ENCODE data around the gene CTNND1.
A peak's percentile ranks its signal among the peaks of the same experiment; 100 is the strongest.
"Not testable (repeated sequence)": the region's sequence is repeated elsewhere in the genome, so short reads cannot be mapped to it uniquely, and the experiment has no call there.

The CTNND1 gene

DNA sequence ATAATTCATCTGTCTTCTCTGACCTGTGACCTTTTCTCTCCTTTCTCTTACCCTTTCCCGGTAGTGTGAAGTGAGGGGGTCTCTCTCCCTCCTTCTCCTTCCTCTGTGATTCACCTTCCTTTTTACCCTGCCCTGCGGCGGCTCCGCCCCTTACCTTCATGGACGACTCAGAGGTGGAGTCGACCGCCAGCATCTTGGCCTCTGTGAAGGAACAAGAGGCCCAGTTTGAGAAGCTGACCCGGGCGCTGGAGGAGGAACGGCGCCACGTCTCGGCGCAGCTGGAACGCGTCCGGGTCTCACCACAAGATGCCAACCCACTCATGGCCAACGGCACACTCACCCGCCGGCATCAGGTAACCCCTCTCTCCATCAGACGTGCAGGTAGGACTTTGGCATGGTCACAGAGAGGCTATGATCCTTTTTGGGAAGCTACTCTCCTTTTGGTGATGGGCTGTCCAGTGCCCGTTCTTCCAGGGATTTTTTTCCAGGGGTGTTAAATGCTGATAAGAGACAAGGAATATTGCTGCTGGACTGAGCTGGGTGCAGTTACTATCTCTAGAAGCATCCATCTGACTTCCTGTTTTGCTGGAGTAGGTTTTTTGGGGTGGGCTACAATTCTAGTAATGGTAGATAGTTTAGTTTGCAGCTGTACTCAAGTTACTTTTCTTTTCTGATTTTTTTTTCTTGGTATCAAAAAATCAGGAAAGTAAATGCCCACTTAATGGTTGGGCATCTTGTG is 29.9 kb downstream of the CTNND1 start:
- no peak for DNase-seq (ENCODE audit: low spot score)

- peak; percentile 93 for DNase-seq (ENCODE audit: low spot score)
These were observed 30.5 kb downstream of the CTNND1 start for GRCh38 chr11:57792060-57792541.

DNA sequence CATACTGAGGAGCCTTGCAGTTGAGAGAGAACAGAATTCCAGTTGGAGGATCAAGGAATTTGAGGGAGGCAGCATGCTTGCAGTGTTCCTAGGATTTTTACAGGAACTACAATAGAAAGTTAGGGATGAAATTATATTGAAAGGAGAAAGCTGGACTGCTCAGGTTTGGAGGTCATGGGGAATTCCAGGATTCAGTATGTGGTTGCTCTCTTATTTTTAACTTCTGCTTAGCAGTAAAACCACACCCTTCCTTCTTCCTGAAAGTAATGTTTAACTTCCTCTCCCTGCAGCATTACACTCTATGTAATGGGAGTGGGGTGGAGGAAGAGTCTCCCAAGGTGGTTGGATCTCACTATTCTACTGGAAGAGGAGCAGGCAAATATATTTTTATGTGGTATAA is 31.3 kb downstream of the CTNND1 start:
- peak; percentile 31 for DNase-seq (ENCODE audit: low spot score)

DNA sequence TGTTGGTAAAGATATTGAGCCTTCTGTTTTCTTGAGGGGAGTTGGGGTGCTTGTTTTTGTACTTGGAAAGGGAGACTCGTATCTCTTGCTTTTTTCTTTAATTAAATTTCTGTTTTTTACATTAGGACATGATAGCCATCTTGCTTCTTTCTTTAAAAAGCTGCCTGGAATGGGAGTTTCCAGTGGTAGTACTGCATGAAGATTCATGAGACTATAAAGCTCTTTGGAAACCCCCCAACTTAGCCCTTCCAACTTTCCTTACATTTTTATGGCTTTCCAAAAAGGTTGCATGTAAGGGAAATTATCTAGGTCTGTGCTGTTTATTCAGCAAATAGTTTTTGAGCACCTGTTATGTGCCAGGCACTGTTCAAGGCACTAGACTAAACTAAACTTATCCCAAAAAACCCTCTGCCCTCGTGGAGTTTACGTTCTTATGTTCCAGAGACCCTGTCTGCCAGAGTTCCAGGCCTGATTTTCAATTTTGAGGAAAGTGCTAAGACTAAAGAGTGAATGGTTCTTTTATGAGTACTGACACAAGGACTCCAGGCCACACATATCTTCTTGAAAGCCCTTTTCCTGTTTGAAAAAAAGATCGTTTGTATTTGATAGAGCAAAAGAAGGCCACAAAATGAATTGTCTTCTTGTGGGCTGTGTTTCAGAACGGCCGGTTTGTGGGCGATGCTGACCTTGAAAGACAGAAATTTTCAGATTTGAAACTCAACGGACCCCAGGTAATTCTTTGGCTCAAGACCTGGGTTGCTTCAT is 31.9 kb downstream of the CTNND1 start:
- DNase-seq (ENCODE audit: low spot score) = no peak

DNA sequence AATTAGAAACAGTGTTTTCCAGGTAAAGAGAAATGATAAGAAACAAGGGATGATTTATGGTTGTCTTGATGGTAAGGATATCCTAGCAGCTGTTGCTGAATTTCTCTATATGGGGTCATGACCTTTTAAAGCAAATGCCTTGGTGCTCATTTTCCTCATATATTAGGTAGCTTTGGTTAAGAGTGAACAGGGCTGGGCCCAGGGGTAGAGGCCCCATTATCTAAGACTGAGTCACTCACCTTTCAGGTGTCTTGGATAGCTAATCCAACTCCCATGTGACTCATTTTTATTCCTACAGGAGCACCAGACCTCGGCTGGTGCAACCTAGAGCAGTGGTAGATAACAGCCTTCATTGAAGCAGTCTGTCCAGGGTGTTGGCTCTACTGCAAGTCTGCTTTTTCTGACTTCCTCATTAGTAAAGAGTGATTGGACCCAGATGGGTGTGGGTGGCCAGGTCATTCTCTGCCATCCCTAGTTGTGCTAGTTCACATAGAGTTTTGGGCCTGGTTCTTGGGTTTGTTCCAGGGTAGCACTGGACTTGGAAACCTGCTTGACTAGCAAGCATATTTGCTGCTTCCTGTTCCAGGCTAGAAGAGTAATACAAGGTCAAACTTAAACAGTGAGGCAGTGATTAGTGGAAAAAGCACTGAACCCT is 37.4 kb downstream of the CTNND1 start:
- DNase-seq (ENCODE audit: low spot score) = no peak

GRCh38 chr11:57800444-57801182 is 39.0 kb downstream of the CTNND1 start:
- peak; percentile 66 for DNase-seq (ENCODE audit: low spot score)

DNA sequence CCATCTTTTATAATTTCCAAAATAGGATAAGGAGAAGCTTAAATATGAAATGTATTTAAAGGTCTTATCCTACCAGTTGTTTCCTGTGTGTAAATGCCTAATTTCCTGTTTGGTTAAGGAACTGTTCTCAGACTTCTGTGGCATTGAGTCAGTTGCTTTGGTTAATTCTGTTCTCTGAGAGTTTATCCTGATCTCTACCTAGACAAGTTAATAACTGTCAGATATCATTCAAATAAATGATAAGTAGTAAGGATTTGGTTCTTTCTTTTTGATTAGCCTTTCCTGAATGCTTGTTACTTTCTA is 39.5 kb downstream of the CTNND1 start:
- no peak for DNase-seq (ENCODE audit: low spot score)

DNA sequence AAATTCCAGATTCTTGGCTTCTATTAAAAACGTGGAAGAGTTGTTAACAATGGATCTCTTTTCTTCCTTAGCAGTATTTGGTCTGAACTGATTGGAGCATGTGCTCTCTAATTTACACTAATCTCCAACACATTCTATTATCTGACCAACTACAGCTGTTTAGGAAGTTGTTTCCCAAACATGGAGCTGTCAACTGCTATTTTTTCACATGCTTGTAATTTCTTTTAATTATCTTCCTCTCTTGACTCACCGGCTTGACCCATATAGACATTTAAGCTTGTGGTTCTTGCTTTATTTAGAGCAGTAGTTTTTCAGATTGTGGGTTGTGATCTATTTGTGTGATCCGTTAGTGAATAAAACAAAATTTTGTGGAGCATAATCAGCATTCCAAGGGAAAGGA is 40.8 kb downstream of the CTNND1 start:
- no peak for DNase-seq (ENCODE audit: low spot score)

GRCh38 chr11:57804466-57804865 is 42.9 kb downstream of the CTNND1 start:
- DNase-seq (ENCODE audit: low spot score) = no peak

DNA sequence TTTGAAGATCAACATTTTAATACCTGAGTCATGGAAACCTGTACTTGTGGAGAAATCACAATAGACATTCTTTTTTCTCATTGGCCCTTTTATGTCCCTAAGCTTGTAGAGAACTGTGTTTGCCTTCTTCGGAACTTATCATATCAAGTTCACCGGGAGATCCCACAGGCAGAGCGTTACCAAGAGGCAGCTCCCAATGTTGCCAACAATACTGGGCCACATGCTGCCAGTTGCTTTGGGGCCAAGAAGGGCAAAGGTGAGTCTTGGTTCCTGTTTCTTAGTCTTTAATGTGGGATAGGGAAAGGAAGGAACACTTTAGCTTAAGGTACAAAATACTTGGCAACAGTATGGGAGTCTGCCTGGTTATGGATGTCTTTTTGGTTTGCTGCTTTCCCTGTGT is 44.2 kb downstream of the CTNND1 start:
- no peak for DNase-seq (ENCODE audit: low spot score)

DNA sequence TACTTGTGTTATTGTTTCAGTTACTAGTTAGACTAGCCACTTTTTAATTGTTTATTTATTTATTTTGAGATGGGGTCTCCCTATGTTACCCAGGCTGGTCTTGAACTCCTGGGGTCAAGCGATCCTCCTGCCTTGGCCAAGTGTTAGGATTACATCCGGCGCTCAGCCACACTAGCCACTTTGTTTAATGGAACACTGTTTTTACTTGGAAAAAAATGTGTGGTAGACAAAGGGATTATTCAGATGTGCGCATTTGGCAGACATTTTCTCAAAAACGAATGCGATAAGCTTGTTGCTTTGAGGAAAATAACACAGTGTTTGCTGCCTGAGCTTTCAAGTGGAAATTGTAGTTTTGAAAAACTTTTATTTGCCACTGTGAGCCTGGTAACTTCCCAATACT is 51.0 kb downstream of the CTNND1 start:
- no peak for DNase-seq (ENCODE audit: low spot score)

GRCh38 chr11:57815476-57815875 is 53.9 kb downstream of the CTNND1 start:
- DNase-seq (ENCODE audit: low spot score) = no peak

DNA sequence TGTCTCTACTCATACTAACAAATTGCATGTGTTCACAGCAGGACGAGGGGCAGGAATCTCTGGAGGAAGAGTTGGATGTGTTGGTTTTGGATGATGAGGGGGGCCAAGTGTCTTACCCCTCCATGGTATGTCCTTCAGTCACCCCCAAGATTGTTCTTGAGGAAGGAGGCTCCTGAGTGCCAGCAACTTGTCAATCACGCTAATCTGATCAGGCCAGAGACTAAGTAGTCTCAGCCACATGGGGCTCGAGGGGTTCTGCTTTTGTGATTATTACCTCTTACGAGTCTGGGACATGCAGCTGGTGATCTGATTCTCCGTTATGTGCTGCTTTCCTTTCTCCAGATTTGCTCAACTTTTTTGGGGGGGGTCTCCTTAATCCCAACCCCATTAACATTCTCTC is 54.3 kb downstream of the CTNND1 start:
- DNase-seq (ENCODE audit: low spot score) = no peak

DNA sequence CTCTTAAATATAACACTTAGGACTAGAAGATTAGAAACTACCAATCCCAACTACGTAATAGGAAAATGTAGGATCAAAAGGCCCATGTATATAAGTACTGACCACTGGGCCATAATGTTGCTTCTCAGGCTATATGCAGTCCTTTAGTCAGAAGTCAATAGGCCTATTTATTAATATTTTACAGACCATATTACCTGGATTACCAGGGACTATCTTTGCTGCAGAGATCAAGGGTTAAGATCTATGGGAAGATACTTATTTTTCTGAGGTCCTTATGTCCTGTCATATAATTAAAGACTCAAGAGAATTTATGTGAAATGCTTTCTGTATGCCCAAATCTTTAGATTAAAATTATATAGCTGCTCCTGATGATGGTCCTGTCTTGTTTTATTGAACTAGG is 57.2 kb downstream of the CTNND1 start:
- no peak for DNase-seq (ENCODE audit: low spot score)

DNA sequence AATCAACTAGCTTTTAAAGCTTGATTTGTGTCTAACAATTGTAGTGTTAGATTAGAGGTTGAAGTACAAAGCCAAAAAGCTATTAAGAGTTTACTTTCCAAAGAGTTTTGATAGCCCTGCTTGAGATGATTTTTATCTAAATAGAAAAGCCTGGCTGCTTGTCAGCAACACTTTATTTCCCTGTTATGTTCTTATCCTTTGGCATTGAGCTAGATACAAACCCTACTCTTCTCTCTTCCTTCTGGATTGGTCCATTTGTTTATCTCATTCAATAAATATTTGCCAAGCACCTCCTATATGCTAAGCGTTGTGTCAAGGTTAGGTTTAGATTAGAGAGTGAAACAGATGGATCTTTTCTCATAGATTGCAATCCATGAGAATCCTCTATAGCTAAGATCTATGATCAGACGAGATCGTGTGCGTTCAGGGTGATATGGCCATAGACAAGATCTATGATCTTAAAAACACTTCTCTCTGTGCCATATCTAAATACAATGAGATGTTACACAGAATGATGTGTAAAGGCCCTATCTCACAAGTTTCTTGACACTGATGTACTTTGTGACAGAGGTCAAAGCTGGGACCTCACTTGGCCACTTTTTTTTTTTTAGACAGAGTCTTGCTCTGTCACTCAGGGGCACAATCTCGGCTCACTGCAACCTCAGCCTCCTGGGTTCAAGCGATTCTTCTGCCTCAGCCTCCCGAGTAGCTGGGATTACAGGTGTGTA is 57.8 kb downstream of the CTNND1 start:
- DNase-seq (ENCODE audit: low spot score) = no peak

DNA sequence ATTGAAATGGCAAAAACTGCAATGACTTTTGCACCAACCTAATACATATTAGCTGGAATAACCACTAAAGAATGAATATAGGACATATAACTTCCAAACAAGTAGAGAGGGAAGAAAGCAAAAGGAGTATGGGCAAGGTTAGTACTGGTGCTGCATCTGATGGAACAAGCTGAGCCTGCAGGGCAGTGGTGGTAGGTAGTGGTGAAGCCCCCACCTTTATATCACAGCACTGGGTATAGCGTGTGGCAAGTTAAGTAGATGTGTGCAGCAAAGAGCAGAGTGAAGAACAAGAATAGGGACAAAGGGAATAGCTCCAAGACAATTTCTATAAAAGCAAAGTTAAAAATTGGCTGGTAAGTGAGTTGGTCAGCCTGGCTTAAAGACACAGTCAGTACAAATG is 62.3 kb downstream of the CTNND1 start:
- no peak for DNase-seq (ENCODE audit: low spot score)

GRCh38 chr11:57834852-57835251 is 73.2 kb downstream of the CTNND1 start:
- no peak for DNase-seq (ENCODE audit: low spot score)

DNA sequence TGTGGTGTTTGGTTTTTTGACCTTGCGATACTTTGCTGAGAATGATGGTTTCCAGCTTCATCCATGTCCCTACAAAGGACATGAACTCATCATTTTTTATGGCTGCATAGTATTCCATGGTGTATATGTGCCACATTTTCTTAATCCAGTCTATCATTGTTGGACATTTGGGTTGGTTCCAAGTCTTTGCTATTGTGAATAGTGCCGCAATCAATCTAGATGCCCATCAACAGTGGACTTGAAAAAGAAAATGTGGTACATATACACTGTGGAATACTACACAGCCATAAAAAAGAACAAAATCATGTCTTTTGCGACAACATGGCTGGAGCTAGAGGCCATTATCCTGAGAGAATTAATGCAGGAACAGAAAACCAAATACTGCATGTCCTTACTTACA is 77.0 kb downstream of the CTNND1 start:
- DNase-seq (ENCODE audit: low spot score) = not testable (repeated sequence)

DNA sequence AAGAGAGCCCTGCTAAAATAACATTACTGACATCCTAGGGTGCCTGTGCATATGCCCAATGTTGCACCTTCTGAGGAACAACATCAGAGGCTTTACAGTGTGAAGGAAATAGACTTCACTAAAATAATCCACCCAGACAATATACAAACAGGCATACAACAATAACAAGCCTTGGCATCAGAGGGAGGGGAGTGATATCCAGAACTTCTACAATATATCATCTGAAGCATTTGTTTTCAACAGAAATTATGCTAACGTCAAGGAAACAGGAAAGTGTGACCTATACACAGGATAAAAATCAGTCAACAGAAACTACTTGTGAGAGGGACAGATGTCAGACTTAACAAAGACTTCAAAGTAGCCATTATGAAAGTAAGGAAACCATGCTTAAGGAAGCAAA is 81.3 kb downstream of the CTNND1 start:
- DNase-seq (ENCODE audit: low spot score) = no peak

- no peak for DNase-seq (ENCODE audit: low spot score)
These were observed 106.4 kb downstream of the CTNND1 start for GRCh38 chr11:57867966-57868365.

DNA sequence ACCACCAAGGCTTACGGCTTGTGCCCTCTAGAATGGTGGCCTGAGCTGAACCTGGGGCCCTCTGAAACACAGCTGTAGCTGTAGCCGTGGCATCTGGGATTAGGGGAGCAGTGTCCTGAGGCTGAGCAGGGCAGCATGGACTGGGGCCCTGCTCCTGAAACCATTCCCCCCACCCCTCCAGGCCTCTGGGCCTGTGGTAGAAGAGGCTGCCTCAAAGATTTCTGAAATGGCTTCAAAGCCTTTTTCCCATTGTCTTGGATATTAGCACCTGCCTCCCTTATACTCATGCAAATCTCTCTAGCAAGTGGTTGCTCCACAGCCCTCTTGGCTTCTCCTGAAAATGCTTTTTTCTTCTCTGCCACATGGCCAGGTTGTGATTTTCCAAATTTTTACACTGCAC is 106.9 kb downstream of the CTNND1 start:
- no peak for DNase-seq (ENCODE audit: low spot score)
